ENCODE data around the gene TVP23C. TPM values are rescaled to one million over a fixed set of nuclear protein-coding genes. Genes with fewer than 3 reads are reported as not detected.
A peak's percentile ranks its signal among the peaks of the same experiment; 100 is the strongest.

TVP23C gene
- total RNA-seq, 1 experiment from 2014 or later = 10.3 TPM

GRCh38 chr17:15475631-15476354 is 87.5 kb downstream of the TVP23C start:
- DNase-seq (ENCODE audit: low spot score) = no peak
- in situ Hi-C loops (cut with HindIII; ENCODE audit: low sequenced_read_pairs) = no loop called here

GRCh38 chr17:15472891-15473290 is 90.4 kb downstream of the TVP23C start:
- in situ Hi-C loops (cut with HindIII; ENCODE audit: low sequenced_read_pairs) = no loop called here
- DNase-seq (ENCODE audit: low spot score) = no peak

- in situ Hi-C loops (cut with HindIII; ENCODE audit: low sequenced_read_pairs) = no loop called here
These were observed 92.7 kb downstream of the TVP23C start for GRCh38 chr17:15470536-15470935.

GRCh38 chr17:15469260-15469659 is 94.0 kb downstream of the TVP23C start:
- in situ Hi-C loops (cut with HindIII; ENCODE audit: low sequenced_read_pairs) = no loop called here
- no peak for DNase-seq (ENCODE audit: low spot score)

More at GRCh38 chr17:15470536-15470935, 92.7 kb downstream of the TVP23C start:
- no peak for DNase-seq (ENCODE audit: low spot score)

GRCh38 chr17:15468126-15468525 is 95.2 kb downstream of the TVP23C start:
- no peak for DNase-seq (ENCODE audit: low spot score)
- in situ Hi-C loops (cut with HindIII; ENCODE audit: low sequenced_read_pairs) = no loop called here

- in situ Hi-C loops (cut with HindIII; ENCODE audit: low sequenced_read_pairs) = no loop called here
- DNase-seq (ENCODE audit: low spot score) = no peak
These were observed 95.7 kb downstream of the TVP23C start, which contains the start of gene CDRT4 for GRCh38 chr17:15467592-15467991. TSS of gene CDRT4 (minus strand) at chr17:15467621. CDS start at chr17:15440238, 27,383 bp downstream.

- in situ Hi-C loops (cut with HindIII; ENCODE audit: low sequenced_read_pairs) = no loop called here
- no peak for DNase-seq (ENCODE audit: low spot score)
These were observed 97.2 kb downstream of the TVP23C start for GRCh38 chr17:15466131-15466530.

- DNase-seq (ENCODE audit: low spot score) = no peak
- in situ Hi-C loops (cut with HindIII; ENCODE audit: low sequenced_read_pairs) = no loop called here
These were observed 98.1 kb downstream of the TVP23C start for GRCh38 chr17:15465045-15465701.

GRCh38 chr17:15464231-15464985 is 98.9 kb downstream of the TVP23C start:
- in situ Hi-C loops (cut with HindIII; ENCODE audit: low sequenced_read_pairs) = no loop called here
- DNase-seq (ENCODE audit: low spot score) = no peak

GRCh38 chr17:15462976-15463772 is 100.1 kb downstream of the TVP23C start:
- in situ Hi-C loops (cut with HindIII; ENCODE audit: low sequenced_read_pairs) = no loop called here
- peak; percentile 31 for DNase-seq (ENCODE audit: low spot score)

- in situ Hi-C loops (cut with HindIII; ENCODE audit: low sequenced_read_pairs) = no loop called here
- no peak for DNase-seq (ENCODE audit: low spot score)
These were observed 105.6 kb downstream of the TVP23C start for GRCh38 chr17:15457723-15458094.

GRCh38 chr17:15456972-15457722 is 106.1 kb downstream of the TVP23C start:
- in situ Hi-C loops (cut with HindIII; ENCODE audit: low sequenced_read_pairs) = no loop called here
- DNase-seq (ENCODE audit: low spot score) = peak; percentile 91

- in situ Hi-C loops (cut with HindIII; ENCODE audit: low sequenced_read_pairs) = no loop called here
These were observed 106.8 kb downstream of the TVP23C start for GRCh38 chr17:15456496-15456895.

GRCh38 chr17:15454346-15454745 is 108.9 kb downstream of the TVP23C start:
- no peak for DNase-seq (ENCODE audit: low spot score)
- in situ Hi-C loops (cut with HindIII; ENCODE audit: low sequenced_read_pairs) = no loop called here

More at GRCh38 chr17:15456496-15456895, 106.8 kb downstream of the TVP23C start:
- DNase-seq (ENCODE audit: low spot score) = no peak

GRCh38 chr17:15453782-15454181 is 109.5 kb downstream of the TVP23C start:
- no peak for DNase-seq (ENCODE audit: low spot score)
- in situ Hi-C loops (cut with HindIII; ENCODE audit: low sequenced_read_pairs) = no loop called here

GRCh38 chr17:15453246-15453645 is 110.0 kb downstream of the TVP23C start:
- no peak for DNase-seq (ENCODE audit: low spot score)
- in situ Hi-C loops (cut with HindIII; ENCODE audit: low sequenced_read_pairs) = no loop called here

- DNase-seq (ENCODE audit: low spot score) = no peak
- in situ Hi-C loops (cut with HindIII; ENCODE audit: low sequenced_read_pairs) = no loop called here
These were observed 110.5 kb downstream of the TVP23C start for GRCh38 chr17:15452746-15453145.

Measured in G401 (cell line).